AG04450 (cell line): ENCODE data around the gene TTC28. TPM values are rescaled to one million over a fixed set of nuclear protein-coding genes. Genes with fewer than 3 reads are reported as not detected.

Experiments
- CTCF ChIA-PET: fragments of 300-600, 350-600 bp; formaldehyde crosslinking; extraction: SDS; loops from one replicate; lab custom pipeline; 2022; ENCODE audit warnings: antibody characterized with exemption, inconsistent platforms; lab: Charles Lee
- POLR2A ChIA-PET: fragments of 350-600 bp; formaldehyde crosslinking; extraction: SDS; loops from one replicate; lab custom pipeline; 2021; ENCODE audit warnings: antibody characterized with exemption, inconsistent platforms; lab: Yijun Ruan, JAX
- DNase-seq: peaks from one replicate; pipeline ENCODE4 v3.0.0-alpha.2; 2011; ENCODE audit warnings: low read depth, low spot score
- H3K27ac ChIP-seq: one replicate; pipeline ENCODE4 v1.5.1; 2012; ENCODE audit warnings: low read depth, low read length, control low read depth
- H3K27me3 ChIP-seq: one replicate; pipeline ENCODE4 v1.6.0; 2012; ENCODE audit warnings: low read length; ENCODE audit not compliant: control insufficient read depth, insufficient read depth
- H3K4me3 ChIP-seq: 2 replicates; pipeline ENCODE4 v1.5.1; 2011; ENCODE audit warnings: mild to moderate bottlenecking, low read depth, low read length, control low read depth
- H3K9me3 ChIP-seq: 2 replicates; pipeline ENCODE4 v1.5.1; 2012; ENCODE audit warnings: low read length; ENCODE audit not compliant: control insufficient read depth, insufficient read depth
- polyA plus RNA-seq: library from polyadenylated mRNA; depleted of rRNA; stranded (reverse); fragments of >200 nt; gene quantifications from 2 replicates; pipeline ENCODE4 v1.2.3, GENCODE V29; 2011
- TF ChIP-seq, protein P1 (sequence below): IDR thresholded peaks from 2 replicates; pipeline ENCODE4 v1.5.1; 2011; ENCODE audit warnings: low read depth, low read length, control low read depth, inconsistent platforms

TTC28 gene
- polyA plus RNA-seq, 1 experiment, result 11.2 TPM

DNA sequence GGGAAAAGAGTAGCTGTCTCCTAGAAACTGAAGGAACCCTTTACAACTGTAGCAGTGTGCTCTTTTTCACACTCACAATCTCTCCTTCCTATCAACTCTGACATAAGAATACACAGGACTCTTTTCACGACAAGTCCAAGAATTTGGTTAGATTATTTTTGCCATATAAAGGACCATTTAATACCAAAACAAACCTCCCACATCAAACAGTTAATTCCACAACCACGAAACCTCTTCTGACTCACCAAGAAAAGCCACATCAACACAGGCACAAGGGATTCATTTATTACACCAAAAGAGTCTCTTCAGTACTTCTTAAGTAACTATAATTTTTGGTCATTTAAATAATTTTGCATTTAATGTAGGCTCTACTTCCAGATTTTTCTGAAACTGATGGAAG is 538.0 kb downstream of the TTC28 start:
- Histone ChIP-seq H3K4me3 (no peak overlapping the region; the same call in 1 of the 2 replicates), H3K27me3 (no peaks in the 10 kb centered on the region), H3K27ac (no peak overlapping the region), H3K9me3 (peaks cover 5% of the 10 kb centered on the region; the same call in 1 of the 2 replicates)
- ChIA-PET CTCF (interaction anchor here (1.5 kb wide), 1 partner anchor 89 kb away, joined by 4 read pairs; no protein-coding TSS in a partner anchor), POLR2A (interaction anchor here (1.0 to 1.2 kb wide), 2 partner anchors 25 to 283 kb away, joined by 3 read pairs; no protein-coding TSS in a partner anchor)
- TF ChIP-seq, protein P1, sequence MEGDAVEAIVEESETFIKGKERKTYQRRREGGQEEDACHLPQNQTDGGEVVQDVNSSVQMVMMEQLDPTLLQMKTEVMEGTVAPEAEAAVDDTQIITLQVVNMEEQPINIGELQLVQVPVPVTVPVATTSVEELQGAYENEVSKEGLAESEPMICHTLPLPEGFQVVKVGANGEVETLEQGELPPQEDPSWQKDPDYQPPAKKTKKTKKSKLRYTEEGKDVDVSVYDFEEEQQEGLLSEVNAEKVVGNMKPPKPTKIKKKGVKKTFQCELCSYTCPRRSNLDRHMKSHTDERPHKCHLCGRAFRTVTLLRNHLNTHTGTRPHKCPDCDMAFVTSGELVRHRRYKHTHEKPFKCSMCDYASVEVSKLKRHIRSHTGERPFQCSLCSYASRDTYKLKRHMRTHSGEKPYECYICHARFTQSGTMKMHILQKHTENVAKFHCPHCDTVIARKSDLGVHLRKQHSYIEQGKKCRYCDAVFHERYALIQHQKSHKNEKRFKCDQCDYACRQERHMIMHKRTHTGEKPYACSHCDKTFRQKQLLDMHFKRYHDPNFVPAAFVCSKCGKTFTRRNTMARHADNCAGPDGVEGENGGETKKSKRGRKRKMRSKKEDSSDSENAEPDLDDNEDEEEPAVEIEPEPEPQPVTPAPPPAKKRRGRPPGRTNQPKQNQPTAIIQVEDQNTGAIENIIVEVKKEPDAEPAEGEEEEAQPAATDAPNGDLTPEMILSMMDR, result no peak
- DNase-seq, result peak; percentile 45

DNA sequence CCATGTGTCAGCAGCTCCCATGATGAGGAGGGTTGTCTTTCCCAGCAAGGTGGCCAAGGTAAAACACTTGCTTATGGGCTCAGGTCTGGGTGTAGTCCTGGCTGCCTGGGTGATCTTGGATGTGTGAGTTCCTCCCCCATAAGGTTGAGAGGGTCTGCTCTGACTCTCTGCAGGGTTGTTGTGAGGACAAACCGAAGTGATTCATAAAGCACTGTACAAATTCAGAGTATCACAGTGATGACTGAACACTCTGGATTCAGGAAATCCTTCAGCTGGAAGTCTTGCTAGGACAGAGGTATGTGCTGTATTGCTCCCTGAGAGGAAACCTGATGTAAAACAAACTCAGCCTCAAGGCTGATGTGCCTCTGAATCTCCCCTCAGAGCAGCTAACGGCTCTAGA is 539.7 kb downstream of the TTC28 start:
- peaks cover 5% of the 10 kb centered on the region; the same call in 1 of the 2 replicates for H3K9me3 ChIP-seq

DNA sequence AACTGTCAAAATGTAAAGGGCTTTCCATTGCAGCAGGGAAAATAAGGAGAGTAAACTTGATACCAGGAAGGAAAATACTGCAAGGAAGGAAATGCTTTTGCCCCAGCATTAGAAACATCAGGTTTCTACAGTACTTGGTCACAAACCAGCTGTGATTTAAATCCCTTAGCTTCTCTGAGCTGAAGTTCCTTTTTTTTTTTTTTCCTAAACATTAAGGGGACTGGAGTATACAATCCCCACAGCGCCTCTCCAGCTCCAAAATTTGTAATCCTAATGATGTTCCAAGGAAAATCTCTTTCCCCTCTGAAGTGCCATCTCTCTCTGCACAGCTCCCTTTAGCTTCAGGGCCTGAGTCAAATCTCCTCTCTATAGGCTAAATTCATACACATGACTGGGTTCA is 540.1 kb downstream of the TTC28 start:
- TF ChIP-seq, protein P1, result no peak
- CTCF ChIA-PET, result no interaction called here
- peaks cover 5% of the 10 kb centered on the region; the same call in 1 of the 2 replicates for H3K9me3 ChIP-seq
- peak overlapping the region; percentile 81 for H3K27ac ChIP-seq
- no peak for DNase-seq
- POLR2A ChIA-PET, result interaction anchor here (1.1 kb wide), 2 partner anchors 10 to 27 kb away, joined by 4 to 7 read pairs; no protein-coding TSS in a partner anchor
- H3K4me3 ChIP-seq, result no peak overlapping the region
- H3K27me3 ChIP-seq, result no peaks in the 10 kb centered on the region

More for the DNA sequence above, 539.7 kb downstream of the TTC28 start:
- no peaks in the 10 kb centered on the region for H3K27me3 ChIP-seq
- peak; percentile 71 for DNase-seq
- TF ChIP-seq, protein P1, result no peak
- H3K27ac ChIP-seq, result peak overlapping the region; percentile 81
- POLR2A ChIA-PET, result interaction anchor here (1.1 kb wide), 2 partner anchors 10 to 27 kb away, joined by 4 to 7 read pairs; no protein-coding TSS in a partner anchor
- H3K4me3 ChIP-seq, result no peak overlapping the region
- CTCF ChIA-PET, result interaction anchor here (1.5 kb wide), 1 partner anchor 88 kb away, joined by 4 read pairs; no protein-coding TSS in a partner anchor

DNA sequence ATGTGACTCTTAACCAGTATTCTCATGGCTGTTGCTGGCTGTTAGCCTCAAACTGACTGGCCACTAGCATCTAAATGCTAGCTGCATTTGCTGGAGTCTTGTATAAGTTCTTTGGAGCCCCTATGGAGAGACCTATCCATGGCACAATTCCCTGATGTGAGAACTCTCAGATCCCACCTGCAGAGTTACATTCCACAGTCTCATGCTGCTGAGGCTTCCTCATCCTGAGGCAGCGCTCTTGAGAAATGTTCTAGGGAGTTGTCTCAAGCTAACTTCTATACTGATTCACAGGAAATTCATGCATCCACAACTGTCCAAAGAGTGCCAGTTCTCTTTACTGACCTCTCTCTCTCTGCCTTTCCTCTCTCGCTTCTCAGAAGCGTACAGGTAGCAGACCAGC is 542.6 kb downstream of the TTC28 start:
- Histone ChIP-seq H3K27me3 (no peaks in the 10 kb centered on the region), H3K4me3 (no peak overlapping the region), H3K9me3 (peaks cover 5% of the 10 kb centered on the region; the same call in 1 of the 2 replicates), H3K27ac (no peak overlapping the region)
- POLR2A ChIA-PET, result no interaction called here
- CTCF ChIA-PET, result interaction anchor here (0.6 to 1.2 kb wide), 2 partner anchors 9 to 25 kb away, joined by 3 read pairs; no protein-coding TSS in a partner anchor
- no peak for DNase-seq
- TF ChIP-seq, protein P1, result no peak

DNA sequence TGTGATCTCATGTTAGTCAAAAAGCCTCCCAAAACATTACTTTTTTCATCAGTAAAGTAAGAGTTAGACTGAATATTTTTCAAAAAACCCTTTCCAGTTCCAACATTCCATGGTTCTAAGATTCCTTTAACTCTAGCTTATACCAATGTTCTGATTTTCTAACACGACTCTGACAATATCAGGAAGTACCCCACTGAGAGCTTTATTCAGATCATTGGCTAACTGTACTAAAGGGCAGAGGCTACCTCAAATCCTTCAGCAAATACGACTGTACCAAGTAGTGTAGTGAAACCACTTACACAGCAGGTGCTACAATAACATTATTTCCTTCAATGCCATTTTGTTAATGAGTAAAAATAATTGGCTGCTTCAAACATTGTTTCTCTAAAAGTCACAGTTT is 547.2 kb downstream of the TTC28 start:
- no peak for DNase-seq
- CTCF ChIA-PET, result no interaction called here
- POLR2A ChIA-PET, result no interaction called here
- H3K27ac ChIP-seq, result no peak overlapping the region
- TF ChIP-seq, protein P1, result no peak
- H3K4me3 ChIP-seq, result no peak overlapping the region
- H3K27me3 ChIP-seq, result no peaks in the 10 kb centered on the region
- H3K9me3 ChIP-seq, result peaks cover 5% of the 10 kb centered on the region; the same call in 1 of the 2 replicates
